IPS-18c (cell line): Measurements from ENCODE around the gene GPSM1.

ENCODE experiments used
- H3K4me3 ChIP-seq: 2 replicates; pipeline ENCODE4 v1.7.0; 2013; ENCODE audit warnings: low read depth, mild to moderate bottlenecking, low read length, moderate library complexity; ENCODE audit not compliant: insufficient read depth
- H3K9me3 ChIP-seq: one replicate; pipeline ENCODE4 v1.6.1; 2013; ENCODE audit warnings: mild to moderate bottlenecking, low read length, moderate library complexity; ENCODE audit not compliant: control insufficient read depth, insufficient read depth

The GPSM1 gene

DNA sequence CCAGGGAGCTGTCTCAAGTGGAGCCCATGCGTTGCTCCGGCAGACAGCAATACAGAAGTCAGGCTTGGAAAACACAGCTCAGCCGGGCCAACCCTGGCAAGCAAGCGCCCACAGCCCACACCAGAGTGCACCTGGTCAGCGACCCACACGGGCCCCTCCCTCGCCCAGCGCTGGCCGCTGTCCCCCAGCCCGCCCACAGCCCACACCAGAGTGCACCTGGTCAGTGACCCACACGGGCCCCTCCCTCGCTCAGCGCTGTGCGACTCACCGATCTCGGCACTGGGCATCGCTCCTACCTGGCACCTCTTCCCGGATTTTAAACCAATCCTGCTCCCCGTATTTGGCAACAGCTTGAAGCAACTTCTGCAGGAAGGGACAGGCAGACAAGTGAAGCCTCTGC is 59.9 kb downstream of the GPSM1 start:
- Histone ChIP-seq H3K9me3 (no peaks in the 10 kb centered on the region), H3K4me3 (no peak overlapping the region)

DNA sequence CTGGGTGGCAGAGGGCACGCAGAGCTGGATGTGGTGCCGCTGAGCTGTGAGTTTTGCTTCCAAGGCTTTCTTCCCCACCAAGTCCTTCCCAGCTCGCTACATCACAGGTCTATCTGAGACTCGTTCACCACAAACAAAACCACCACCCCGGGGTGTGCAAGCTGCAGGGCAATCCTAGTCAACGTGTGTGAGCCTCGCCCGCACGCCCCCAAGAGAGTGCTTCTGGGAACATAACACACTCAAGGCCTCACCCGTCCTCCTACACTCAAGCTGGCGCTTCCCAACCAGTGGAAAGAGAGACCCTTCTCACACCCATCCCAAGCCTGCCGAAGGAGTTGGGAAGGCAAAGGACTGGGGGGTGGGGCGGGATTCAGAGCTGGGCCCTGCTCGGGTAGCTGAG is 62.1 kb downstream of the GPSM1 start:
- no peaks in the 10 kb centered on the region for H3K9me3 ChIP-seq
- no peak overlapping the region for H3K4me3 ChIP-seq

DNA sequence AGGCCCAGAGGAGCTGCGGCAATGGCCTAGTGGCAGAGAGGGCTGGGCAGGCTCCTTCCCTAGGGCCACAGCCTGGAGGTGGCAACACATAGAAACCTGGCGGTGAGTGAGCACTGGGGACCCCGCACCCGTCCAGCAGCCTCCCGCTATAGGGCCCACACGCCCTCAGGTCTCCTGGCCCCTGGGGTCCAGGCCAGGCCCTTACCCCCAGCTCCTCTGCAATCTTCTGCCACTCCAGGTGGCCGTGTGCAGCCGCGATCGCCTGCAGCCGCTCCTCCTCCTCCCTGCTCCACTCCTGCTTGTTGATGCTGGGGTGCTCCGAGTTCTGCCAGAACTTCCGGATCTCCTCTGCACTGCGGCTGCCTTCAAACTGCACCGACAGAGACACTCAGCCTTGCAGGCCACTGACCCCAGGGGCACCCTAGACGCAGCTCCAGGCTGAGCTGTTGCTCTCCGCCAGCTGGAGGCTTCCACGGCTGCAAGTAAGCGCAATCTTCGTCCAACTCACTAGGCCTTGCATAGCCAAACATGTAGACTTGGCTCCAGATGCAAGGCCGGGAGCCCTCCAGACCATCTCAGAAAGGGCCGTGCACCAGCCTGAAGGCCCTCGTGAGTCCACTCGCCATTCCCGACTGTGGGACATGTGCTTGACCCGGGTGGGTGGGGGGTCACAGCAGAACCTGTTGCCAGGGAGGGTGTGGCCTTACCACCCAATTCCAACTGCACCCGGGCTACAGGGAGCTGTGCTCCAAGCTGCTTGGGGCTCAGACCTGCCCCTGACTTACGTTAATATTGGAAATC is 64.6 kb downstream of the GPSM1 start:
- Histone ChIP-seq H3K4me3 (no peak overlapping the region), H3K9me3 (no peaks in the 10 kb centered on the region)

DNA sequence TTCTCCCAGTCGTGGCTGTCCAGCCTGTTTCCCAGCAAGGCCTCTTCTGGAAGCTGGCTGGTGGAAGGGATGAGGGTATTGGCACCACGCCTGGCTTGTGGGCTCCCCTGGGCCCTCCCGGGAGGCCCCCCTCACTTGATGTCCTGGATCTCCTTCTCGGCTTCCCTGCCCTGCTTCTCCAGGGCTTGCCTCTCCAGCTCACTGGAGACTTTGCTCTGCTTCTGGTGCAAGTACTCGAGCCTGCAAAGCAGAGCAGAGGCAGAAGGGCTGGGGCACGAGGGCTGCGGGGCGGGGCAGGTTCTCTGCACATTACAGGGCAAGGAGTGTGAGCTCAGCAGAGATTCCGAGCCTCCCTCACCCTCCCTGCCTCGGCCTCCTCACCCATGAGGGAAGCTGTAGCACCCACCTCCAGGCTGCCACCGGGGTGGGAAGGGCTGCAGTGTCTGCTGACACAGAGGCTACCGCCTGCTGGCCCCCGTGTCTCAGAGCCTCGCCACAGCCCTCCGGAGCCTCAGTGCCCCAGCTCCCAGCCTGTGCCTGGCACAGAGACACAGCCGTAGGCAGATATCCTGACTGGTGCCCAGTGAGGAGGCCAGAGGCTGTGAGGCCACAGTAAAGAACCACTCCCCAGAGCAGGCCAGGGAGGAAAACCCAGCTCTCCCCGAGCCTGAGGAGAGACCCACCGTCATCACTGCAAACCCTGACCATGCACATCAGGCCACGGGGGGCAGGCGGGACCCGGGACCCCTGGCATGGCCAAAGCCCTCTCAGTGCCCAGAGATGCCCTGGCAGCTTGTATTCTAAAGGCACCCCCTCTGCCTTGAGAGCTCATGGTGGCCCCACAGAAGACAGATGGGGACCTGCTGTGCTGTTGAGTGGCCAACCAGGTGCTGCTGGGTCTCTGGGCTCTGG is 65.5 kb downstream of the GPSM1 start:
- no peak overlapping the region for H3K4me3 ChIP-seq

DNA sequence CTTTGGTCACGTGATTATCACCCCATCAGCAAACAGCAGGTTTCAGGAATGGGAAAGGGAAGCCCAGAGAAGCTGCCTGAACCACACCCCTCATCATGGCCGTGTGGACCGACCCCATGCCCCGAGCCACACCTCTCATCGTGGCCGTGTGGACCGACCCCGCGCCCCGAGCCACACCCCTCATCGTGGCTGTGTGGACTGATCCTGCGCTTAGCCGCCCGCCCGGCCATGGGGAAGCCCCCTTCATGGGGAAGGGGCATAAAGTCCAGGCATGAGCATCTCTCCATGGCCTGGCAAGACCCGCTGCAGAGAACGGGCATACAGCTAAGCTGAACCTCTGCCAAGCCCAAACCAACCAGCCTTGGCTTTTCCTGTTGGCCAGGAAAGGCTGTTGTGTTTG is 66.2 kb downstream of the GPSM1 start:
- no peaks in the 10 kb centered on the region for H3K9me3 ChIP-seq
- no peak overlapping the region for H3K4me3 ChIP-seq

More for the DNA sequence above, 65.5 kb downstream of the GPSM1 start:
- H3K9me3 ChIP-seq: no peaks in the 10 kb centered on the region

DNA sequence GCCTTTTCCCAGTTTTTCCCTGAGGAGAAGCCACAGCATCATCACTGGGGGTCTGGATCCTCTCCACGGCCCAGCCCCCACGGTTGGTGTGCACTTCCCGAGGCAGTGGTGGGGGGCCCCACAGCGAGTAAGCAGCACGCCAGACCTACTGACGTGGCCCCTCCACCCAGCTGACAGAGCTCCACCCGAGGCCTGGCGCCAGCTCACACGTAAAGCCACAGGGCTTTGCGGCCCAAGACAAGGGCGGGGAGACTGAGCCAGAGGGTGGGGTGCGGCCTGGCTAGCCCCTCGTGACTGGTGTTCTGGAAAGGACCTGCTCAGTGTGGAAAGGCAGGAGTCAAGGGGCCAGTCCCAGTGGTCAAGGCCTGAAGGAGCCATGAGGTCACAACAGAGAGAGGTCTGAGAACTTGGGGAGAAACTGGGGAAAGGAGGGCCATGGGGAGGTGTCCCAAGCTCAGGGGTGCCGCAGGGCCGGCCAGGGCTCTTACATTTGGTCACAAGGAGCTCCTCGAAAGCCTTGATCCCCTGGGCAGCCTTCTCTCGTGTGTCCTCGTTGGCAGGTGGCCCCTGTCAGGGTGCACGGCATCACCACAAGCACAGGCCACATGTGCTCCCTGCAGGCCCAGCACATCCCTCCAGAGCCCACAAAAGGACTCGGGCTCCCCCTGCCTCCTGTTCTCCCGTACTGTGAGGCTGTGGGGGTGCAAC is 67.1 kb downstream of the GPSM1 start:
- Histone ChIP-seq H3K9me3 (no peaks in the 10 kb centered on the region), H3K4me3 (no peak overlapping the region)

DNA sequence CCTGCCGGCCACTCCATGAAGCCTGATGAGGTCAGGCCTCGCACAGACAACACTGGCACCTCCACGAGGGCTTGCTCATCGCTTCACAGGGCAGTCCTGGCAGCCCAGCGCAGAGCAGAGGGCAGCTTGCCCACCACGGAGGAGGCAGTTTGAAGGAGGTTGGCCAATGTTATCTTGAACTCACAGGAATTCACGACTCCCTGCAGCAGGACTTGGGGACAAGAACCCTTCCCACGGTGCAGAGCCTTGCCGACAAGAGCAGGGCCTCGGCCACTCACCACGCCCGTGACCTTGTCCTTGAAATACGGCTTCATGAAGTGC is 67.6 kb downstream of the GPSM1 start:
- Histone ChIP-seq H3K4me3 (no peak overlapping the region), H3K9me3 (no peaks in the 10 kb centered on the region)

DNA sequence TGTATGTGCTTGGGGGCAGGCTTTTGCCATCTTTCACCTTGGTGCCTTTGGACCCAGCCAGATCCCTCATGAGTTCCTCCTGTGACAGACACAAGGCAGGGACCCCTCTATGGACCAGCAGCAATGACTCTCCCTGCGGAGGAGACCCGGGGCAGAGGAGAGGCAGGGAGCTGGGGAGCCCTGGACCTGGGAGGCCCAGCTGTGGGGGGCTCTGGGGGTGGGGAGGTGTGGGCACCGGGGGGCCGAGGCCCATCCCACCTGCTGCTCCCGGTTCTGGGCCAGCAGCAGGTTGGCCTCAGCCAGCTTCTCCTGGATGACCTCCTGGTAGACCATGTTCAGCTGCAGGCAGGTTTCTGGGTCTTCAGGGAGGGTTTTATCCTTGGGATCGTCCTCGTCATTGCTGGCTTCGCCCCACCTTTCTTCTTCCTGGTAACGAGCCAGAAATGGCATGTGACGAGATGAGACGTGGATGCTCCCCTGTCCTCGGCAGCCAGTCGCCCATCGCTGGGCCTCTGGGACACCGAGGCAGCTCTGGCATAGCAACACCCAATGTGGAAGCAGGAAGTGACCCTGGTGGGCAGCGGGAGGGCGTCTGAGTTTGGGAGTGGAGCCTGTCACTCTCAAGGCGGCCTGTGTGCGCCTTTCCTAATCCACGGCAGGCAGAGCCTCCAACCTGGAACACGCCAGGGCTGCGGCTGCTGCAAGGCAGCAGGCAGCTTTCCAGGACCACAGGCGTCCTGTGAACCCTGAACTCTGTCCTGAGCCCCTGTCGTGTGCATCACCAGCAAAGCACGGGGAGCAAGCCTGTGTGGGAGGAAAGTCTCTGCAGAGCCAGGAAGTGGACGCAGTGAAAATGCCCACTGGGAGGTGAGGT is 68.2 kb downstream of the GPSM1 start:
- H3K4me3 ChIP-seq: no peak overlapping the region
- H3K9me3 ChIP-seq: no peaks in the 10 kb centered on the region

DNA sequence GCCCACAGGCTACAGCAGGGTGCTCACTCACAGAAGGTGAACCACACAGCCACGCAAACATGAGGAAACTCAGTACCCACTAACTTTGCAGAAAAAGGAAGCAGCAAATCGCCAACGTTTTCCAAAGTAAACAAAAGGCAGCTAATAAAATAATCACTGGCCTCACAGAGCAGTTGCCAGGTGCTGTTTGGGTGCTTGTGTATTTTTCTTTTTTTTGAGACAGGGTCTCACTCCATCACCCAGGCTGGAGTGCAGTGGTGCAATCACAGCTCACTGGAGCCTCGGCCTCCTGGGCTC is 68.8 kb downstream of the GPSM1 start:
- Histone ChIP-seq H3K9me3 (no peaks in the 10 kb centered on the region), H3K4me3 (no peak overlapping the region)

DNA sequence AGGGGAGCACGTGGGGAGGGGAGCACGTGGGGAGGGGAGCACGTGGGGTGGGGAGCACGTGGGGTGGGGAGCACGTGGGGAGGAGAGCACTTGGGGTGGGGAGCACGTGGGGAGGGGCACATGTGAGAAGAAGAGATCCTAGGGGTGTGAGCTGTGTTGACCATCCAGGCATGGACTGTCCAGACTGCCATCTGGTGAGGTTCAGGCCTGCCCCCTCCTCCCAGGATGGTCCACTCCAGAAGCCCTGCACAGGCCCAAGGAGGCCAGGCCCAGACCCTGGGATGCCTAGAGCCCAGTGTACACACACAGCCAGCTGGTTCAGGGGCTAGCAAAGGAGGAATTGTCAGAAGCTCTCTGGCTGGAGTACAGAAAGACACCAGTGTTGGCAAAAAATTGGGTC is 70.3 kb downstream of the GPSM1 start:
- no peak overlapping the region for H3K4me3 ChIP-seq
- H3K9me3 ChIP-seq: no peaks in the 10 kb centered on the region

DNA sequence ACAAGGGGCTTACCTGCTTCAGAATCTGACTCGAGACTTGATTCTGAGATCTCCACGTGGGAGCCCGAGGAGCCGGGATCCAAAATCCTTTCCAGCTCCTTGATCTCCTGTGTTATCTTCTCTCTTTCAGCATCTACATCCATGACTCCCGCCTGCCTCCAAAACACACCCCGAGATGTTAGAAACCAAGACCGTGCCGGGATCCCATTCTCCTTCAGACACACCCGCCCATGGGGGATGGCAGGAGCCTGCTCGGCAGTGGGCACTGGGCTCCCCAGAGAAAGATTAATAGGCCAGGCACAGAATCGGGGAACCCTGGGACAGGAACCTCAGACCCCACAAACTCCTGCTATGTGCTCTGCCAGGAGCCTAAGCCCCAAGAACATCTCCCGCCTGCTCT is 70.9 kb downstream of the GPSM1 start:
- Histone ChIP-seq H3K4me3 (no peak overlapping the region; the same call in 1 of the 2 replicates), H3K9me3 (no peaks in the 10 kb centered on the region)

DNA sequence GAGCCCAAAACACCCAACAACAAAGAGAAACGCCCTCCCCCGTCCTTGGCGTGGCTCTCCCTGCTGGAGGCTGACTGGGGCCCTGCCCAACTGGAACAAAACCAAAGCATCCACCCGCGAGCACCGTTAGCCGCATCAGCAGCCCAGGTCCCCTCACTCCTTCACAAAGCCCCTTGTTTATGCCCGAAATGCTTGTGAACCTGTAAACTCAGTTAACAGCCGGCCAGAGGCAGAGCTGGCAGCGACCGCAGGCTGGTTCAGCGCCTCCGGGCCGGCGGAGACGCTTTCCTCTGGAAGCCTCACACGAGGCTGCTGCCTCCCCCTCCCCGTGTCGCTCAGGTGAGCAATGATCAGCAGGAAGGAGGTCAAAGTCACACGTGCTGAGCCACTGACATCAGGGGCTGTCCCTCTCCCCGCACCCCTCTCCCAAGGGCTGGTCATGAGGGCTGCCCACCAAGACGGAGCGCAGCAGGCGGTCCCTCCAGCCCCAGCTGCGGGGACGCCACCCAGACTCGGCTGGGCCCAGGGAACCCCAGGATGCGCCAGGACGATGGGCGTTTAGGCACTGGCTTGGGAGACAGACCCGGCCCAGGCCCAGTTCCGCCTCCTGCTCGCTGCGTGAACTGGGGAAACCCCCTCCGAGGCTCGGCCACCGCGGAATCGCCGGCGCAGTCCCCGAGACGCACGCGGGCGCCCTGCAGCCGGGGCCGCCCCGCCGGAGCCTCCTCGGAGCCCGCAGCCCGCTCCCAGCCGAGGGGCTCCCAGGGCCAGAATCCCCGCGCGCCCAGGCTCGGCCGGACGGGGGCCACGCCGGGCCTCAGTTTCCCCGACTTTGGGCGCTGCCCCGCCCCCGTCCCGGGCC is 72.1 kb downstream of the GPSM1 start:
- H3K4me3 ChIP-seq: peak overlapping the region; percentile 87
- H3K9me3 ChIP-seq: no peaks in the 10 kb centered on the region

DNA sequence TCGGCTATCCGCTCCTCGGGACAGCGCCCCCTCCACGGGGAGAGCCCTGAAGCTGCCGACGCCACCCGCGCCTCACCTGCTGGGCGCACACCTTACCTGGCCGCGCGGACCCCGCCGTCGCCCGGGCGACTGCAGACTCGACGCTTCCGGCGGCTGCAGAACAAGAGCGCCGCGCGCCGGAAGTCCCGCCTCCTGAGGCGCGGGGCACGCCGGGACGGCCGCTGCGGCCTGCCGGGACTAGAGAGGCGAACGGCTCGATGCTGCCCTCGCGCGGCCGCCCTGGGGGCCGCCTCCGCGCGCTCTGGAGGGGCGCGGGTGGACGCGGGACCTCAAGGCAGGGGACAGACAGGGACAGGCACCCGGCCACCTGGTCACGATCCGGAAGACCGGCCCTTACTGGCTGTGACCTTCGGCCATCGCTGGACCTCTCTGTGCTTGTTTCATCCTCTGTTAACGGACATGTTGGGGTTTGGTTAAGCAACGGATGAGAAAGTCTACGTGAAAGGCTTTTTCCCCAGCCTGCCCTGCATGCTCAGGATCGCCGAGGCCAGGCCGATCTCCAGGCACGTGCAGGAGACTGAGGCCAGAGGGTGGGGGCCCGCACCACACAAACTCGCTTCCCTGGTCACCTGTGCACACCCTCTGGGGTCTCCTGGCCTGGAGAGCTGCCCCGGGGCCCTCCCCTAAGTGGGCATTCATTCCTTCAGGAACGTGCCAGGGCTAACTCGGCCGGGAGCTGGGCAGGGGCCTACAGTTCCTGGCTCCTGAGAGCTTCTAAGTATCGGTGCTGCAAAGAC is 72.9 kb downstream of the GPSM1 start, which contains the start of gene SNAPC4:
SNAPC4 (minus strand) TSS at position 133 of the 797 bp plus-strand sequence. CDS start 1,742 bp downstream, outside the sequence.
- peak within 1 kb of the TSS; percentile 87 for H3K4me3 ChIP-seq

DNA sequence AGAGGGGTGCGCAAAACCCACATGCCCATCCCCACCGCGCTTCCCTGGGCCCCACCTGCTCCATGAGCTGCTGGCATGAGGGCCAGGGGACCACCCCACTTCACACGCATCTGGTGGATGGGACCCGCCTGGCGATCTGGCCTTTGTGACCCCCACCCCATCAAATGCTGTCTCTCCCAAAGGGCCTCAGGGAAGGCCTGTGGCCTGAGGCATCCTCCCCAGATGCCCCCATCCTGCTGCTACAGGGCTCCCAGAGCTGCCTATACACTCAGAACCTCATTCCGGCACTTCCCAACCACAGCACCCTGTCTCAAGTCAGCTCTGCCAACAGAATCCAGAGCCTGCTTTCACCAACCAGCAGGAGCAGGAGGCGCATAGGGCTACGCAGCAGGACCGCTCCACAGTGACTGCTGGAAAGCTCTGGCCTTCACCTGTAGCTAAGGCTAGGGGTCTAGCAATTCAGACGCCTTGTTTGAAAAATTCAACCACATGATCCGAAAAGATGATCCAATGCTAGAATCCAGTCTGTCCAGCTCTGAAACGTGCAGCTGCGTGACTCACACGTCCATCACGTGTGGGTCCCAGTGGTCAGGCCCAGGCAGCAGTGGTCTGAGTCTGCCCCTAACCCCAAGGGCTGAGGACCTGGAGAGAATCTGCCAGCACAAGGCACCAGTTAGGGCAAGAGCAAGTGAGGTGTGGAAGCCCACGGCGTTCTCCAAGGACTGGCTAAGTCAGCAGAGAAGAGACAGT is 74.0 kb downstream of the GPSM1 start:
- H3K4me3 ChIP-seq: no peak overlapping the region
- H3K9me3 ChIP-seq: no peaks in the 10 kb centered on the region

More for the DNA sequence above, 72.9 kb downstream of the GPSM1 start, which contains the start of gene SNAPC4:
- H3K9me3 ChIP-seq: no peaks in the 10 kb centered on the region

DNA sequence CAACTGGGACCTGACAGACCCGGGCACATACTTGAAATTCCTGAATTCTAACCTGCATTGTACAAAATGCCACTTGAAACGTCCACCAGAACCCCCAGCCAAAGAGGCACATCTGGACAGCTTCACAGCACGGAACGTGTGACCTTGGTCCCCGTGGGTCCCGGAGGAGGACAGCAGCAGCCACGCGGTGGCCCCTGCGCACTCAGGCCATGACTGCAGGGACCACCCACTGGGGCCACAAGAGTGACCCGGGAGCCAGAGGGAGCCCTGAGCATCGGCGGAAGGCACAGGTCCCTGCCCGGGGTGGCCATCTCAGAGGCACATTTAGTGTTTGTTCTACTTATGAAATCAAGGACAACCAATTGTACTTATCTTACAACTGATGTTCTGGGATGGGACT is 74.7 kb downstream of the GPSM1 start:
- Histone ChIP-seq H3K4me3 (no peak overlapping the region), H3K9me3 (peaks cover 2% of the 10 kb centered on the region)
